HEK293 (cell line): ENCODE data around the gene GMPPA.

Source experiments
- CTCF ChIA-PET: fragments of 350-600 bp; formaldehyde crosslinking; extraction: SDS; loops from one replicate; lab custom pipeline; 2021; ENCODE audit warnings: antibody characterized with exemption; lab: Yijun Ruan, JAX
- POLR2A ChIA-PET: fragments of 300-600 bp; formaldehyde crosslinking; extraction: SDS; loops from one replicate; lab custom pipeline; 2020; ENCODE audit warnings: antibody characterized with exemption, inconsistent platforms; lab: Yijun Ruan, JAX
- H3K27ac ChIP-seq: fragments of 200-500 bp; sonication (Bioruptor generic); 2 replicates; pipeline ENCODE4 v1.5.1; 2014; ENCODE audit warnings: low read depth, low read length, control low read depth, inconsistent platforms; ENCODE audit errors: extremely low read depth
- H3K36me3 ChIP-seq, 2 experiments: fragments of 200-500 bp in 1 of 2; sonication (Bioruptor generic) in 1 of 2; 1 replicate in 1 of 2; 2 replicates in 1 of 2; pipeline ENCODE4 v1.5.1; 2014 to 2017; ENCODE audit warnings: inconsistent platforms in 2 of 2, low read length in 2 of 2; ENCODE audit not compliant: control insufficient read depth in 2 of 2, insufficient read depth in 1 of 2
- H3K4me1 ChIP-seq: fragments of 200-500 bp; sonication (Bioruptor generic); 2 replicates; pipeline ENCODE4 v1.5.1; 2014; ENCODE audit warnings: mild to moderate bottlenecking, low read length, inconsistent platforms; ENCODE audit not compliant: control insufficient read depth, insufficient read depth
- H3K4me3 ChIP-seq: 2 replicates; pipeline ENCODE4 v1.5.1; 2011; ENCODE audit warnings: low read depth, mild to moderate bottlenecking, control low read depth, low read length, moderate library complexity
- H3K9me3 ChIP-seq: fragments of 200-500 bp; sonication (Bioruptor generic); 2 replicates; pipeline ENCODE4 v1.5.1; 2014; ENCODE audit warnings: low read depth, low read length, inconsistent platforms; ENCODE audit not compliant: control insufficient read depth, insufficient read depth
- GLIS2 ChIP-seq: fragments of 450-650 bp; formaldehyde crosslinking; IDR thresholded peaks from 2 replicates; pipeline ENCODE4 v1.5.1; 2016; ENCODE audit warnings: missing biosample characterization, missing genetic modification characterization
- MYNN ChIP-seq: fragments of 450-650 bp; formaldehyde crosslinking; IDR thresholded peaks from 2 replicates; pipeline ENCODE4 v1.5.1; 2016; ENCODE audit warnings: missing biosample characterization, missing genetic modification characterization, borderline replicate concordance
- MZF1 ChIP-seq: fragments of 450-650 bp; formaldehyde crosslinking; IDR thresholded peaks from 2 replicates; pipeline ENCODE4 v1.5.1; 2017; ENCODE audit warnings: missing biosample characterization, missing genetic modification characterization, borderline replicate concordance
- PRDM1 ChIP-seq: fragments of 450-650 bp; formaldehyde crosslinking; IDR thresholded peaks from 2 replicates; pipeline ENCODE4; 2016; ENCODE audit warnings: missing biosample characterization, missing genetic modification characterization
- ZBTB8A ChIP-seq: fragments of 450-650 bp; formaldehyde crosslinking; IDR thresholded peaks from 2 replicates; pipeline ENCODE4 v1.5.1; 2016; ENCODE audit warnings: missing biosample characterization, missing genetic modification characterization
- ZNF221 ChIP-seq: fragments of 450-650 bp; formaldehyde crosslinking; IDR thresholded peaks from 2 replicates; pipeline ENCODE4 v1.5.1; 2017; ENCODE audit warnings: missing biosample characterization, missing genetic modification characterization, borderline replicate concordance
- ZNF292 ChIP-seq: fragments of 450-650 bp; formaldehyde crosslinking; IDR thresholded peaks from 2 replicates; pipeline ENCODE4 v1.5.1; 2016; ENCODE audit warnings: low read depth, missing biosample characterization, missing genetic modification characterization, borderline replicate concordance
- ZNF311 ChIP-seq: fragments of 450-650 bp; formaldehyde crosslinking; IDR thresholded peaks from 2 replicates; pipeline ENCODE4 v1.5.1; 2017; ENCODE audit warnings: missing biosample characterization, missing genetic modification characterization, borderline replicate concordance
- ZNF394 ChIP-seq: fragments of 450-650 bp; formaldehyde crosslinking; IDR thresholded peaks from 2 replicates; pipeline ENCODE4 v1.5.1; 2016; ENCODE audit warnings: missing biosample characterization, missing genetic modification characterization, mild to moderate bottlenecking, moderate library complexity, borderline replicate concordance
- ZNF530 ChIP-seq: fragments of 450-650 bp; formaldehyde crosslinking; IDR thresholded peaks from 2 replicates; pipeline ENCODE4 v1.5.1; 2016; ENCODE audit warnings: low read depth, missing biosample characterization, missing genetic modification characterization
- ZNF600 ChIP-seq: fragments of 450-650 bp; formaldehyde crosslinking; IDR thresholded peaks from 2 replicates; pipeline ENCODE4 v1.5.1; 2016; ENCODE audit warnings: missing biosample characterization, missing genetic modification characterization
- ZNF777 ChIP-seq: fragments of 450-650 bp; formaldehyde crosslinking; IDR thresholded peaks from 2 replicates; pipeline ENCODE4 v1.5.1; 2017; ENCODE audit warnings: missing biosample characterization, missing genetic modification characterization, borderline replicate concordance
- TF ChIP-seq, protein P1 (sequence below): fragments of 450-650 bp; formaldehyde crosslinking; IDR thresholded peaks from 2 replicates; pipeline ENCODE4 v1.5.1; 2017; ENCODE audit warnings: missing biosample characterization, missing genetic modification characterization
- TF ChIP-seq, protein P2 (sequence below): fragments of 450-650 bp; formaldehyde crosslinking; IDR thresholded peaks from 2 replicates; pipeline ENCODE4 v1.5.1; 2016; ENCODE audit warnings: missing biosample characterization, missing genetic modification characterization
- TF ChIP-seq, protein P3 (sequence below): fragments of 450-650 bp; formaldehyde crosslinking; IDR thresholded peaks from 2 replicates; pipeline ENCODE4 v1.5.1; 2016; ENCODE audit warnings: missing biosample characterization, missing genetic modification characterization

GMPPA gene

DNA sequence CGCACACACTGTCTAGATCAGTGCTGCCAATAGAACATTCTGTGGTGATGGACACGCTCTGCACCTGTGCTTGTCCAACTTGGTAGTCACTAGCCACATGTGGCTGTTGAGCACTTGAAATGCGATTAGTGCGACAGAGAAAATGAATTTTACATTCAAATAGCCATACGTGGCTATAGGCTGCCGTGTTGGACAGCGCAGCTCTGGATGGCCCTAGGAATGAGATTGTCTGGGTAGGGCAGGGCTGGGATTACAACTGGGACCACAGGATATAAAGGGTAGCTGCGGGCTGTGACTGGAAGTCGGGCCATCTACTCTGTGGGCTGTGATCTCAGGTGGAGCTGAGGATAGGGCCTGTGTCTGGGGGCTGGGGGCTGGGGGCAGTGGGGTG, 20.8 kb downstream of the GMPPA start:
- ChIA-PET POLR2A (interaction anchor here (0.6 kb wide), 1 partner anchor 81 kb away, joined by 6 read pairs; no protein-coding TSS in a partner anchor), CTCF (interaction anchor here (0.9 to 5.9 kb wide), 8 partner anchors 8 to 117 kb away, joined by 3 to 61 read pairs (median 14); partner anchors contain the start of gene GMPPA)
- H3K4me3 ChIP-seq = no peak overlapping the region
- H3K36me3 ChIP-seq = no peaks in the 10 kb centered on the region
- no peak for TF ChIP-seq MZF1 (tag by site-specific recombination)
- no peak for TF ChIP-seq PRDM1 (tag by site-specific recombination)
- no peak for TF ChIP-seq ZNF394 (tag by site-specific recombination)
- no peak for TF ChIP-seq MYNN (tag by site-specific recombination)
- TF ChIP-seq, protein P1, sequence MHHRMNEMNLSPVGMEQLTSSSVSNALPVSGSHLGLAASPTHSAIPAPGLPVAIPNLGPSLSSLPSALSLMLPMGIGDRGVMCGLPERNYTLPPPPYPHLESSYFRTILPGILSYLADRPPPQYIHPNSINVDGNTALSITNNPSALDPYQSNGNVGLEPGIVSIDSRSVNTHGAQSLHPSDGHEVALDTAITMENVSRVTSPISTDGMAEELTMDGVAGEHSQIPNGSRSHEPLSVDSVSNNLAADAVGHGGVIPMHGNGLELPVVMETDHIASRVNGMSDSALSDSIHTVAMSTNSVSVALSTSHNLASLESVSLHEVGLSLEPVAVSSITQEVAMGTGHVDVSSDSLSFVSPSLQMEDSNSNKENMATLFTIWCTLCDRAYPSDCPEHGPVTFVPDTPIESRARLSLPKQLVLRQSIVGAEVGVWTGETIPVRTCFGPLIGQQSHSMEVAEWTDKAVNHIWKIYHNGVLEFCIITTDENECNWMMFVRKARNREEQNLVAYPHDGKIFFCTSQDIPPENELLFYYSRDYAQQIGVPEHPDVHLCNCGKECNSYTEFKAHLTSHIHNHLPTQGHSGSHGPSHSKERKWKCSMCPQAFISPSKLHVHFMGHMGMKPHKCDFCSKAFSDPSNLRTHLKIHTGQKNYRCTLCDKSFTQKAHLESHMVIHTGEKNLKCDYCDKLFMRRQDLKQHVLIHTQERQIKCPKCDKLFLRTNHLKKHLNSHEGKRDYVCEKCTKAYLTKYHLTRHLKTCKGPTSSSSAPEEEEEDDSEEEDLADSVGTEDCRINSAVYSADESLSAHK (tag by site-specific recombination) = no peak
- TF ChIP-seq ZNF600 = 0 out of 2 replicates have a peak, but pooled peaks have one; percentile 13
- TF ChIP-seq ZNF530 = no peak
- TF ChIP-seq ZNF311 (tag by site-specific recombination) = no peak
- TF ChIP-seq, protein P2, sequence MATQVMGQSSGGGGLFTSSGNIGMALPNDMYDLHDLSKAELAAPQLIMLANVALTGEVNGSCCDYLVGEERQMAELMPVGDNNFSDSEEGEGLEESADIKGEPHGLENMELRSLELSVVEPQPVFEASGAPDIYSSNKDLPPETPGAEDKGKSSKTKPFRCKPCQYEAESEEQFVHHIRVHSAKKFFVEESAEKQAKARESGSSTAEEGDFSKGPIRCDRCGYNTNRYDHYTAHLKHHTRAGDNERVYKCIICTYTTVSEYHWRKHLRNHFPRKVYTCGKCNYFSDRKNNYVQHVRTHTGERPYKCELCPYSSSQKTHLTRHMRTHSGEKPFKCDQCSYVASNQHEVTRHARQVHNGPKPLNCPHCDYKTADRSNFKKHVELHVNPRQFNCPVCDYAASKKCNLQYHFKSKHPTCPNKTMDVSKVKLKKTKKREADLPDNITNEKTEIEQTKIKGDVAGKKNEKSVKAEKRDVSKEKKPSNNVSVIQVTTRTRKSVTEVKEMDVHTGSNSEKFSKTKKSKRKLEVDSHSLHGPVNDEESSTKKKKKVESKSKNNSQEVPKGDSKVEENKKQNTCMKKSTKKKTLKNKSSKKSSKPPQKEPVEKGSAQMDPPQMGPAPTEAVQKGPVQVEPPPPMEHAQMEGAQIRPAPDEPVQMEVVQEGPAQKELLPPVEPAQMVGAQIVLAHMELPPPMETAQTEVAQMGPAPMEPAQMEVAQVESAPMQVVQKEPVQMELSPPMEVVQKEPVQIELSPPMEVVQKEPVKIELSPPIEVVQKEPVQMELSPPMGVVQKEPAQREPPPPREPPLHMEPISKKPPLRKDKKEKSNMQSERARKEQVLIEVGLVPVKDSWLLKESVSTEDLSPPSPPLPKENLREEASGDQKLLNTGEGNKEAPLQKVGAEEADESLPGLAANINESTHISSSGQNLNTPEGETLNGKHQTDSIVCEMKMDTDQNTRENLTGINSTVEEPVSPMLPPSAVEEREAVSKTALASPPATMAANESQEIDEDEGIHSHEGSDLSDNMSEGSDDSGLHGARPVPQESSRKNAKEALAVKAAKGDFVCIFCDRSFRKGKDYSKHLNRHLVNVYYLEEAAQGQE (tag by site-specific recombination) = 0 out of 2 replicates have a peak, but pooled peaks have one; percentile 36
- no peak for TF ChIP-seq GLIS2 (tag by site-specific recombination)
- no peak for TF ChIP-seq ZBTB8A (tag by site-specific recombination)
- TF ChIP-seq ZNF221 = no peak
- no peak for TF ChIP-seq ZNF777
- no peaks in the 10 kb centered on the region for H3K9me3 ChIP-seq
- H3K27ac ChIP-seq = no peak overlapping the region
- H3K4me1 ChIP-seq = peaks cover 7% of the 10 kb centered on the region

DNA sequence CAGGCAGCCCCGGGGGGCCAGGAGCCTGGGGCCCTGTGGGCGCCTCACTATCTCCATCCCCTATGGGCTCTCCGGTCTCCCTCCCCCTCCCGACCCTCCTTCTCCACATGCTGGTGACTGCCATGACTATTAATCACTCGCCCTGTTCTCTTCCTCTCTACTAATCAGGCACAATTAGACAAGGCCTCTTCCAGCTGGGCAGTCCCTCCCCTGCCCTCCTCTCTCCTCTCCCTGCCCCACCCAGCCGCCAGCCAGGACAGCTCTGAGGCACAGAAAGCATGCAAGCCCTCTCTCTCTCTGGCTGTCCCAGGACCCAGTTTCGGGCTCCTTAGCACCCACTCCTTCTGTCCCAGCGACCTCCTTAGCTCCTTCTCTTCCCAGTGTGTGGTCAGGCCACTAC, 21.4 kb downstream of the GMPPA start:
- CTCF ChIA-PET = interaction anchor here (0.6 to 5.9 kb wide), 16 partner anchors 7 to 132 kb away, joined by 3 to 61 read pairs (median 8); partner anchors contain the start of genes DNPEP and GMPPA
- peaks cover 7% of the 10 kb centered on the region for H3K4me1 ChIP-seq
- H3K27ac ChIP-seq = no peak overlapping the region
- no peaks in the 10 kb centered on the region for H3K36me3 ChIP-seq
- H3K9me3 ChIP-seq = no peaks in the 10 kb centered on the region
- H3K4me3 ChIP-seq = no peak overlapping the region
- no peak for TF ChIP-seq ZNF292 (tag by site-specific recombination)
- TF ChIP-seq, protein P3, sequence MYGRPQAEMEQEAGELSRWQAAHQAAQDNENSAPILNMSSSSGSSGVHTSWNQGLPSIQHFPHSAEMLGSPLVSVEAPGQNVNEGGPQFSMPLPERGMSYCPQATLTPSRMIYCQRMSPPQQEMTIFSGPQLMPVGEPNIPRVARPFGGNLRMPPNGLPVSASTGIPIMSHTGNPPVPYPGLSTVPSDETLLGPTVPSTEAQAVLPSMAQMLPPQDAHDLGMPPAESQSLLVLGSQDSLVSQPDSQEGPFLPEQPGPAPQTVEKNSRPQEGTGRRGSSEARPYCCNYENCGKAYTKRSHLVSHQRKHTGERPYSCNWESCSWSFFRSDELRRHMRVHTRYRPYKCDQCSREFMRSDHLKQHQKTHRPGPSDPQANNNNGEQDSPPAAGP = peak; percentile 90
- TF ChIP-seq, all 188 proteins: peak for 1
- POLR2A ChIA-PET = interaction anchor here (1.4 kb wide), 1 partner anchor 21 kb away, joined by 4 read pairs; the partner anchor contains the start of gene GMPPA
